Hepatocyte (in vitro differentiated cells): ENCODE measurements around the gene LYRM9. TPM values are rescaled to one million over a fixed set of nuclear protein-coding genes. Genes with fewer than 3 reads are reported as not detected.
"Not testable (repeated sequence)": the region's sequence is repeated elsewhere in the genome, so short reads cannot be mapped to it uniquely, and the experiment has no call there.

ENCODE experiments used
- DNase-seq: peaks from one replicate; pipeline ENCODE4 v3.0.0-alpha.2; 2016; ENCODE audit warnings: low spot score
- H2AFZ ChIP-seq: fragments of 200-600 bp; sonication (generic); 2 replicates; pipeline ENCODE4 v1.6.0; 2016; ENCODE audit warnings: antibody characterized with exemption, mild to moderate bottlenecking
- H3K27ac ChIP-seq: fragments of 200-600 bp; sonication (generic); 2 replicates; pipeline ENCODE4 v1.5.1; 2016; ENCODE audit warnings: mild to moderate bottlenecking
- H3K27me3 ChIP-seq: fragments of 200-600 bp; sonication (generic); 2 replicates; pipeline ENCODE4 v1.6.1; 2016
- H3K36me3 ChIP-seq: fragments of 200-600 bp; sonication (generic); replicated peaks from 2 replicates; pipeline ENCODE4 v1.5.1; 2016; ENCODE audit warnings: low read depth; ENCODE audit not compliant: insufficient read depth
- H3K4me1 ChIP-seq: fragments of 200-600 bp; sonication (generic); 2 replicates; pipeline ENCODE4 v1.5.1; 2016; ENCODE audit warnings: mild to moderate bottlenecking, moderate library complexity; ENCODE audit not compliant: insufficient read depth
- H3K4me2 ChIP-seq: fragments of 200-600 bp; sonication (generic); 2 replicates; pipeline ENCODE4 v1.6.0; 2016
- H3K4me3 ChIP-seq: fragments of 200-600 bp; sonication (generic); 2 replicates; pipeline ENCODE4 v1.5.1; 2016; ENCODE audit warnings: mild to moderate bottlenecking
- H3K79me2 ChIP-seq: fragments of 200-600 bp; sonication (generic); 2 replicates; pipeline ENCODE4 v1.6.0; 2017; ENCODE audit warnings: mild to moderate bottlenecking
- H3K9me2 ChIP-seq: fragments of 200-600 bp; sonication (generic); replicated peaks from 2 replicates; pipeline ENCODE4 v1.6.0; 2017; ENCODE audit warnings: mild to moderate bottlenecking; ENCODE audit not compliant: insufficient read depth
- H3K9me3 ChIP-seq: fragments of 200-600 bp; sonication (generic); 2 replicates; pipeline ENCODE4 v1.5.1; 2016; ENCODE audit warnings: low read depth, mild to moderate bottlenecking
- H4K20me1 ChIP-seq: fragments of 200-600 bp; sonication (generic); 2 replicates; pipeline ENCODE4 v1.6.0; 2016; ENCODE audit warnings: mild to moderate bottlenecking; ENCODE audit not compliant: insufficient read depth, poor library complexity, severe bottlenecking
- EZH2 ChIP-seq: fragments of 200-600 bp; sonication (generic); IDR thresholded peaks from 2 replicates; pipeline ENCODE4 v1.6.1; 2016; ENCODE audit warnings: antibody characterized with exemption, mild to moderate bottlenecking, borderline replicate concordance
- EZH2phosphoT487 ChIP-seq: fragments of 200-600 bp; sonication (generic); IDR thresholded peaks from one replicate; pipeline ENCODE4 v1.6.1; 2018; ENCODE audit warnings: antibody characterized with exemption, mild to moderate bottlenecking, low read depth, moderate library complexity; ENCODE audit not compliant: unreplicated experiment, severe bottlenecking
- WGBS: methylation state at CpG from one replicate; pipeline ENCODE4 v1.1.6; 2016; ENCODE audit warnings: low lambda C conversion rate; ENCODE audit errors: missing lambda C conversion rate; 5-methylcytosine and 5-hydroxymethylcytosine counted together
- polyA plus RNA-seq: library from polyadenylated mRNA; unstranded; fragments of >200 nt; fragmentation: Nextera tagmentation; extraction: Ambion mirVana; gene quantifications from 2 replicates; pipeline ENCODE4 v1.2.1, GENCODE V29; 2016
- total RNA-seq: library from RNA; depleted of rRNA; stranded (reverse); fragments of >200 nt; gene quantifications from 2 replicates; pipeline ENCODE4 v1.2.3, GENCODE V29; 2014
- TF ChIP-seq, protein P1 (sequence below): fragments of 200-600 bp; sonication (generic); IDR thresholded peaks from 2 replicates; pipeline ENCODE4 v1.5.1; 2016; ENCODE audit warnings: antibody characterized with exemption, mild to moderate bottlenecking; ENCODE audit not compliant: poor library complexity

The LYRM9 gene
- total and polyA plus RNA-seq, 2 experiments from 2014 or later = 10.5 to 12.2 TPM

DNA sequence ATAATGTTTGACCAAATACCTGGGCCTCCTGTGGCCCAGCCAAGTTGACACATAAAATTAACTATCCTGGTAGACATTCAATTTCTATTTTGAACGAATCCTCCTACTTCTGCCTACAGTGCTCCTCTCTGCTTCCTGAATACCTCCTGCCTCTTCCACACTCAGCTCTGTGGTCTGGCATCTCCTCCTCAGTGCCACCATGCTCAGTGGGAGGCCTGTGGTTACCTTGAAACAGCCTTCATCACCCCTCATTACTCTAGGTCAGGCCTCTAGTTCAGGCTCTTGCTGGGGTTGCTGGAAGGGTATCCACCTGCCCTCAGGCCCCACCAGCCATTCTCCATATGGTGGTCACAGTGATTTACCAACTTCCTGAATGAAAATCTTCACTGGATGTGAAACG, 5.1 kb downstream of the LYRM9 start:
- H3K36me3 ChIP-seq = no peaks in the 10 kb centered on the region
- H4K20me1 ChIP-seq = no peaks in the 10 kb centered on the region
- no peaks in the 10 kb centered on the region for H3K27me3 ChIP-seq
- no peak overlapping the region for H3K27ac ChIP-seq
- 91% methylated on average over 2 of the region's 2 CpGs for WGBS
- no peak for DNase-seq
- peaks cover 5% of the 10 kb centered on the region for H3K4me1 ChIP-seq
- H3K79me2 ChIP-seq = no peaks in the 10 kb centered on the region
- no peak overlapping the region for H3K4me2 ChIP-seq
- no peaks in the 10 kb centered on the region for H3K9me3 ChIP-seq
- TF ChIP-seq EZH2 (no peak), EZH2phosphoT487 (no peak)
- TF ChIP-seq, protein P1, sequence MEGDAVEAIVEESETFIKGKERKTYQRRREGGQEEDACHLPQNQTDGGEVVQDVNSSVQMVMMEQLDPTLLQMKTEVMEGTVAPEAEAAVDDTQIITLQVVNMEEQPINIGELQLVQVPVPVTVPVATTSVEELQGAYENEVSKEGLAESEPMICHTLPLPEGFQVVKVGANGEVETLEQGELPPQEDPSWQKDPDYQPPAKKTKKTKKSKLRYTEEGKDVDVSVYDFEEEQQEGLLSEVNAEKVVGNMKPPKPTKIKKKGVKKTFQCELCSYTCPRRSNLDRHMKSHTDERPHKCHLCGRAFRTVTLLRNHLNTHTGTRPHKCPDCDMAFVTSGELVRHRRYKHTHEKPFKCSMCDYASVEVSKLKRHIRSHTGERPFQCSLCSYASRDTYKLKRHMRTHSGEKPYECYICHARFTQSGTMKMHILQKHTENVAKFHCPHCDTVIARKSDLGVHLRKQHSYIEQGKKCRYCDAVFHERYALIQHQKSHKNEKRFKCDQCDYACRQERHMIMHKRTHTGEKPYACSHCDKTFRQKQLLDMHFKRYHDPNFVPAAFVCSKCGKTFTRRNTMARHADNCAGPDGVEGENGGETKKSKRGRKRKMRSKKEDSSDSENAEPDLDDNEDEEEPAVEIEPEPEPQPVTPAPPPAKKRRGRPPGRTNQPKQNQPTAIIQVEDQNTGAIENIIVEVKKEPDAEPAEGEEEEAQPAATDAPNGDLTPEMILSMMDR = no peak
- no peaks in the 10 kb centered on the region for H3K9me2 ChIP-seq
- no peak overlapping the region for H2AFZ ChIP-seq
- H3K4me3 ChIP-seq = no peak overlapping the region

DNA sequence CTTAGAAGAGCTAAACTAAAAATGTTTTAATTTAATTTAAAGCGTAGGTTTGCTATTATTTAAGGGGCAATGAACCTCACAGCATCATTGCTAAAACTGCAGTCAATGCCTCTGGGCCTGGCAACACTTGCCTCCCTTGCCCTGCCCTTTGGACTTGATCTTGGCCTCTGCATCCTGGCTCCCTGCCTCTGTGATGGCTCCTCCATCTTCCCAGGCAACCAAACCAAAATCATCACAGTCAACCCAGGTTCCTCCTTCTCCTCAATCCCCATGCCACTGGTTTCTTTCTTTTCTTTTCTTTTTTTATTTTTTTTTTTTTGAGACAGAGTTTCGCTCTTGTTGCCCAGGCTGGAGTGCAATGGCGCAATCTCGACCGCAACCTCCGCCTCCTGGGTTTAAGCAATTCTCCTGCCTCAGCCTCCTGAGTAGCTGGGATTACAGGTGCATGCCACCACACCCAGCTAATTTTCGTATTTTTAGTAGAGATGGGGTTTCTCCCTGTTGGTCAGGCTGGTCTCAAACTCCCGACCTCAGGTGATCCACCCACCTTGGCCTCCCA, 6.7 kb downstream of the LYRM9 start:
- not testable (repeated sequence) for H3K4me1 ChIP-seq, H3K4me2 ChIP-seq, H3K27ac ChIP-seq, H2AFZ ChIP-seq, H3K79me2 ChIP-seq, H3K9me3 ChIP-seq, H4K20me1 ChIP-seq, DNase-seq, H3K9me2 ChIP-seq, H3K27me3 ChIP-seq, H3K4me3 ChIP-seq, H3K36me3 ChIP-seq
- WGBS = 96% methylated on average over 8 of the region's 8 CpGs

DNA sequence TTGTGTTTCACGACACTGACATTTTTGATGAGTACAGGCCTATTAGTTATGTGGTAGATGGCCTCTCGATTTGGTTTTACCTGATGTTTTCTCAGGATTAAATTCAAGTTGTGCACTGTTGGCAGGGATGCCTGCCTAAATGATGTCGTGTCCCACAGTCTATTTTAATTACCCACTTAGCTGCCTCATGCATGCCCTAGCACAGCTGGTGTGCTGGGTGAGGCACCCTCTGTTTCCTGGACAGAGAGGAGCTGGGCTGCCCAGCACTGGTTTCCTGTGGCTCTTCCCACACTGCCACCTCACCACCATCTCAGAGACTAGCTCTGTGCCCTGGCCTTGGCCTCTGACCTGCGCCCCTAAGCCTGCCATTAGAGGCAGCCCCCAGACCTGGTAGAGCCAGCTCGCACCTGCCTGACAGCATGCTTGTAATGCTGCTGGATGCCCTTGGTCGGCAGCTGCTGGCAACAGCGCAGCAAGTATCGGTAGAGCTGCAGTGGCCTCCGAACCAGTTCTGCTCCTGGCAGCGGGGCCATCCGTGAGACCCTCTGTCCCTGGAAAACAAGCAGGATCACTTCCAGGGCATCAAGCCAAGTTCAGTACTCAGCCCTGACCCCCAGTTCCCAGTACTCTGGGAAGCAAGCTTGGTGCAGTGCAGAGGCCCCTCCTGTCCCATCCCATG, 10.9 kb downstream of the LYRM9 start:
- no peaks in the 10 kb centered on the region for H3K79me2 ChIP-seq
- H3K4me3 ChIP-seq = no peak overlapping the region
- WGBS = 90% methylated on average over 11 of the region's 11 CpGs
- no peak for DNase-seq
- H3K9me3 ChIP-seq = no peaks in the 10 kb centered on the region
- H2AFZ ChIP-seq = no peak overlapping the region
- H3K36me3 ChIP-seq = no peaks in the 10 kb centered on the region
- H3K4me2 ChIP-seq = no peak overlapping the region
- H3K27ac ChIP-seq = no peak overlapping the region
- TF ChIP-seq, protein P1 = no peak
- TF ChIP-seq EZH2phosphoT487 (no peak), EZH2 (no peak)
- no peaks in the 10 kb centered on the region for H4K20me1 ChIP-seq
- H3K9me2 ChIP-seq = no peaks in the 10 kb centered on the region
- peaks cover 6% of the 10 kb centered on the region for H3K4me1 ChIP-seq
- no peaks in the 10 kb centered on the region for H3K27me3 ChIP-seq

DNA sequence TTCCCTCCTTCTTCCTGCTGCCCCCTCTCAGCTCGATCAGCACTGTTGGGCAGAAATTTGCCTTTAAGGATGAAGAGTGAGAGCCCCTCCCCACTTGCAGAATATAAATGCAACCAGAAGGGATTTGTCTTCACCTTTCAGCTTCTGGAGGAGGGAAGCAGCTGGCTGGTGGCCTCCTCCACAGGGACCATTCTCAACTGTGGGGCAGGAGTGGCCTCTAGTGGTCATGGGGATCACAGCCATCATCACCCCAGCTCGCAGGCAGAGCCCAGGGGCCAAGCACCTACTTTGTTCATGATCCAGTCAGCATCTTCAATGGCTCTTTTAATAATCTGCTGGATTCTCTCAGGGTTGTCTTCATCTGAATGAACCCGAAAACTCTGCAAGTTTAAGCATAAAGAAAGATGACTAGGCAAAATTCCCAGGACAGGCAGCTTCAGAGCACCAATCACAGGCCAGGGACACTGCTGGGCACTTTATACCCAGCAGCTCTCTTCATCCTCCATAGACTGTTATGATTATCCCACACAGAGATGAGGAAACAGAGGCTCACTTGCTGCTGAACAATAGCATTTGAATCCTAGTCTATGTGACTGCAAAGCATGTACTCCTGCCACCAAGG, 13.1 kb downstream of the LYRM9 start:
- Histone ChIP-seq H3K27ac (no peak overlapping the region), H3K27me3 (no peaks in the 10 kb centered on the region), H3K4me2 (no peak overlapping the region)

More for the DNA sequence above, 13.1 kb downstream of the LYRM9 start:
- Histone ChIP-seq H3K4me3 (no peak overlapping the region), H2AFZ (no peak overlapping the region), H3K36me3 (no peaks in the 10 kb centered on the region), H3K4me1 (peaks cover 6% of the 10 kb centered on the region), H3K9me2 (no peaks in the 10 kb centered on the region), H3K9me3 (no peaks in the 10 kb centered on the region), H4K20me1 (no peaks in the 10 kb centered on the region), H3K79me2 (no peaks in the 10 kb centered on the region)
- WGBS = 9% methylated on average over 3 of the region's 3 CpGs
- peak; percentile 85 for DNase-seq
- TF ChIP-seq, protein P1 = peak; percentile 93
- no peak for TF ChIP-seq EZH2phosphoT487
- TF ChIP-seq EZH2 = no peak
